Bronchial epithelial cell (primary cell): ENCODE measurements around the gene SNX12. TPM values are rescaled to one million over a fixed set of nuclear protein-coding genes. Genes with fewer than 3 reads are reported as not detected.

ENCODE experiments used
- DNase-seq: peaks from one replicate; pipeline ENCODE4 v3.0.0-alpha.2; 2010; ENCODE audit warnings: low read depth
- FAIRE-seq: peaks from 2 replicates; lab custom pipeline; 2011; peaks lifted over from hg19 to GRCh38; lab: Jason Lieb, UNC
- H3K27me3 ChIP-seq: 2 replicates; pipeline ENCODE4 v1.5.1; 2011; ENCODE audit warnings: low read length; ENCODE audit not compliant: control insufficient read depth, insufficient read depth
- H3K36me3 ChIP-seq: 2 replicates; pipeline ENCODE4 v1.5.1; 2011; ENCODE audit warnings: low read length; ENCODE audit not compliant: control insufficient read depth, insufficient read depth
- H3K4me3 ChIP-seq: 2 replicates; pipeline ENCODE4 v1.5.1; 2011; ENCODE audit warnings: mild to moderate bottlenecking, low read depth, low read length, control low read depth
- CTCF ChIP-seq: IDR thresholded peaks from 2 replicates; pipeline ENCODE4 v1.5.1; 2011; ENCODE audit warnings: mild to moderate bottlenecking, moderate library complexity, low read length, control low read depth, inconsistent platforms; ENCODE audit not compliant: insufficient read depth, severe bottlenecking
- total RNA-seq: library from RNA; depleted of rRNA; stranded (reverse); fragments of >200 nt; gene quantifications from 2 replicates; pipeline ENCODE4 v1.2.1, GENCODE V29; 2014

SNX12 gene
- total RNA-seq, 1 donor from 2014 or later, result 75.3 TPM

- FAIRE-seq, result no peak
- H3K36me3 ChIP-seq, result no peaks in the 10 kb centered on the region
These were observed 28.6 kb upstream of the SNX12 start for GRCh38 chrX:71096760-71097032.

GRCh38 chrX:71095981-71096759, 28.0 kb upstream of the SNX12 start:
- no peak for TF ChIP-seq CTCF
- Histone ChIP-seq H3K36me3 (no peaks in the 10 kb centered on the region), H3K4me3 (peak overlapping the region; percentile 55), H3K27me3 (no peaks in the 10 kb centered on the region)
- peak; percentile 6 for DNase-seq
- no peak for FAIRE-seq

More at GRCh38 chrX:71096760-71097032, 28.6 kb upstream of the SNX12 start:
- TF ChIP-seq CTCF, result no peak
- DNase-seq, result no peak
- H3K27me3 ChIP-seq, result no peaks in the 10 kb centered on the region
- H3K4me3 ChIP-seq, result peak overlapping the region; percentile 55

- Histone ChIP-seq H3K4me3 (peak within 1 kb of the TSS; percentile 55), H3K27me3 (no peaks in the 10 kb centered on the region), H3K36me3 (no peaks in the 10 kb centered on the region)
- no peak for FAIRE-seq
- TF ChIP-seq CTCF, result no peak
- peak; percentile 73 for DNase-seq
These were observed 27.4 kb upstream of the SNX12 start, which contains the start of gene FOXO4 for GRCh38 chrX:71095555-71095980. Gene FOXO4 (plus strand): TSS chrX:71095851. CDS start chrX:71096529, 678 bp downstream.

- Histone ChIP-seq H3K4me3 (peak overlapping the region; percentile 55), H3K36me3 (no peaks in the 10 kb centered on the region), H3K27me3 (no peaks in the 10 kb centered on the region)
- no peak for FAIRE-seq
- DNase-seq, result no peak
- no peak for TF ChIP-seq CTCF
These were observed 26.9 kb upstream of the SNX12 start for GRCh38 chrX:71095033-71095432.

- no peak for TF ChIP-seq CTCF
- Histone ChIP-seq H3K27me3 (no peaks in the 10 kb centered on the region), H3K4me3 (no peak overlapping the region), H3K36me3 (no peaks in the 10 kb centered on the region)
- DNase-seq (no peak), FAIRE-seq (no peak)
These were observed 23.1 kb upstream of the SNX12 start for GRCh38 chrX:71091263-71091662.
